Kidney glomerular epithelial cell (primary cell): ENCODE results near the gene KRTAP5-3.
A peak's percentile ranks its signal among the peaks of the same experiment; 100 is the strongest.
"Not testable (repeated sequence)": the region's sequence is repeated elsewhere in the genome, so short reads cannot be mapped to it uniquely, and the experiment has no call there.

Source experiments
- DNase-seq: peaks from one replicate; lab custom pipeline; 2025; lab: John Stamatoyannopoulos, UW

KRTAP5-3 gene

DNA sequence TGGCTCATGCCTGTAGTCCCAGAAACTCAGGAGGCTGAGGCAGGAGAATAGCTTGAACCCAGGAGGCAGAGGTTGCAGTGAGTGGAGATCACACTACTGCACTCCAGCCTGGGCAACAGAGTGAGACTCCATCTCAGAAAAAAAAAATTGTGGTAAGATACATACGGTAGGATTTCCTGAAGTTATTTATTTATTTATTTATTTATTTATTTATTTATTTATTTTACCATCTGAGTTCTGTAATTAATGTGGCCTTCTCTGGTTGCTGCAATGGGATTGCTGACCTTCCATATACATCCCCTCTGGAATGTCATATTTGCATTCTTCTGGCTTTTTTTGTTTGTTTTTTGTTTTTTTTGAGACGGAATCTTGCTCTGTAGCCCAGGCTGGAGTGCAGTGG lies 25.4 kb downstream of the KRTAP5-3 start:
- DNase-seq = not testable (repeated sequence)

DNA sequence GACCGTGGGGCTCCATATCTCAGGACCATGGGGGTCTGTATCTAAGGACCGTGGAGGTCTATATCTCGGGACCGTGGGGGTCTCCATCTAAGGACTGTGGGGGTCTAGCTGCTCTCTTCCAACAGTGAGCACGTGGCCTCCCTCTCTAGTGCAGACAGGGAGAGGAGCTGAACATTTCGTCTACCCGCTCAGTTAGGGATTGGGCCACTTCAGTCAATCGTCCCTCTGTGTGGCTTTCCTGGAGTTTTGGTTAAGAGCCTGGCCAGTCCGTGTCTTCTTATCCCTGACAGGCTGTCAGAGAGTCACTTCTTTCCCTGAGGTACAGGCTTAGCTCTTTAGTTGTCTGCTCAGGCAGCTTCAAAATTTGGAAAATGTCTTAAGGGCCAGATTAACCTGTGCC lies 26.3 kb downstream of the KRTAP5-3 start:
- no peak for DNase-seq

DNA sequence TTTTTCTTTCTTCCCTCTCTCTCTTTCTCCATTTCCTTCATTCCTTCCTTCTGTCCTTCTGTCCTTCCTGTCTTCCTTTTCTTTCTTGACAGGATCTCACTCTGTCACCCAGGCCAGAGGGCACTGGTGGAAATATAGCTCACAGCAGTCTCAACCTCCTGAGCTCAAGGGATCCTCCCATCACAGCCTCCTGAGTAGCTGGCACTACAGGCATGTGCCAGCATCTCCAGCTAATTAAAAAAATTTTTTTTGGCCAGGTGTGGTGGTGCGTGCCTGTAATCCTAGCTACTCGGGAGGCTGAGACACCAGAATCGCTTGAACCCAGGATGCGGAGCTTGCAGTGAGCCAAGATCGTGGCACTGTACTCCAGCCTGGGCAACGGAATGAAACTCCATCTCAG lies 31.4 kb downstream of the KRTAP5-3 start:
- DNase-seq = no peak

DNA sequence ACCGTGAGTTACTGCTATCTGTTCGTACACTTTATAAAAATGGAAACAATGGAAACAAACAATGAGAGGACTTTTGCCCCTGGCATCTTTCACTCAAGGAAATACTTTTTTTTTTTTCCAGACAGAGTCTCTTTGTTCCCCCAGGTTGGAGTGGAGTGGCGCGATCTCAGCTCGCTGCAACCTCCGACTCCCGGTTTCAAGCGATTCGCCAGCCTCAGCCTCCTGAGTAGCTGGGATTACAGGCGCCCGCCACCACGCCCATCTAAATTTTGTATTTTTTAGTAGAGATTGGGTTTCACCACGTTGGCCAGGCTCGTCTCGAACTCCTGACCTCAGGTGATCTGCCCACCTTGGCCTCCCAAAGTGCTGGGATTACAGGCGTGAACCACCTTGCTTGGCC lies 32.5 kb downstream of the KRTAP5-3 start:
- not testable (repeated sequence) for DNase-seq

DNA sequence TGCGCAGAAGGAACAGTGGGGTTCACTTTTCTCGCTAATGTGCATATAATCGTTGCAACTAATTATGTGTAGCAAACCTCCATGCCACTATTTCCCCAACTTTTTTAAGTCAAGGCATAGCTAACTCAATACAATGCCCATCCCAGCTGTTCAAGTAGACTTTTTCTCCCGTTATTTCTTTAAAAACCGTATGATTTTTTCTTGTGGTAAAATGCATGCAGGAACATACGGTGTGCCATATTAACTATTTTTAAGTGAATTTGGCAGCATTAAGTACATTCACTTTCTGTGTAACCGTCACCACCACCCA lies 33.4 kb downstream of the KRTAP5-3 start:
- DNase-seq = no peak

DNA sequence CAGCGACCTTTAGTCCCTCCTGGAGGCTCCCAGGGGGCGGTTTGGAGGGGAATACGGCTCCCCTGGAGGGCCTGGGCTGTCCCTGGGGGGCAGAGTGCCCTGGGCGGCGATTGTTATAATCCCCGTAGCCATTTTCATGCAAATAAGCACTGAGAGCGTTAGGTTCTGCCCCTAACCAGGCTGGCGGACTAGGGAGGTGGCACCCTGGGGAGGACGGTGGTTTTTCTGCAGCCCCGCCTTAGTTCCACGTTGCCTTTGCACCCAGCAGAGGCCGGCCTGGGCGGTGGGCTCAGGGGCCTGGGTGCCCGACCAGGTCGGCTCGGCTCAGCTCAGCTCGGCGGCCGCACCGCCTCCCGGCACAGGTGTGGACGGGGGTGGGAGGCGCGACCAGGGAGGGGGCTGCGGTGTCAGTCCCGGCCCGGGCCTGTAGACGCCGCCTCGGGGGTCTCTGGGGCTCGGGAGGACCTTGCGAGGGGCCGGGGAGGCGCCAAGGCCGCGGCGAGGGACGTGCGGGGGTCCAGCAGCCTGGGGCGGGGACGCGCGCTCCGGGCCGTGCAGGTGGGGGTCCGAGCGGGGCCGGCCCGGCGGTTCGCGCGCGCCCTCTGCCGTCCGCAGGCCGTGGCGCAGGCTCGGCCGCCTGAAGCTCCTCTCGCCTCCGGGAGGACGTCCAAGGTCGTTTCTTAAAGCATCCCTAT lies 33.9 kb downstream of the KRTAP5-3 start:
- peak; percentile 4 for DNase-seq

DNA sequence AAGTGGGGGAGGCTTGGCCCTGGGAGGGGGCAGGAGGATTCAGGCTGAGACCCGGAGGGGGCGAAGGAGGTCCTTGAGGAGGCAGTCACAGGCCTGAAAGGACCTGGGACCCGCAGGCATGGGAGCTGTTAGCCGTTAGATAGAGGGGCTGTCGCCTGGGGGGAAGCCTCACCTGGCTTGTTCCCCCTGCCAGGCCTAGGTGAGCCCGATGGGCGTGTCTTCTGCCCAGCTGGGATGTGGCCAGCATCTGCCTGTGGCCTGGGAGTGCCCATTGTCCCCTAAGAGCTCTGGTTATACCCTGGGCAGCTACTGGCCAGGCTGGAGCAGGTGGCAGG lies 34.4 kb downstream of the KRTAP5-3 start:
- no peak for DNase-seq

DNA sequence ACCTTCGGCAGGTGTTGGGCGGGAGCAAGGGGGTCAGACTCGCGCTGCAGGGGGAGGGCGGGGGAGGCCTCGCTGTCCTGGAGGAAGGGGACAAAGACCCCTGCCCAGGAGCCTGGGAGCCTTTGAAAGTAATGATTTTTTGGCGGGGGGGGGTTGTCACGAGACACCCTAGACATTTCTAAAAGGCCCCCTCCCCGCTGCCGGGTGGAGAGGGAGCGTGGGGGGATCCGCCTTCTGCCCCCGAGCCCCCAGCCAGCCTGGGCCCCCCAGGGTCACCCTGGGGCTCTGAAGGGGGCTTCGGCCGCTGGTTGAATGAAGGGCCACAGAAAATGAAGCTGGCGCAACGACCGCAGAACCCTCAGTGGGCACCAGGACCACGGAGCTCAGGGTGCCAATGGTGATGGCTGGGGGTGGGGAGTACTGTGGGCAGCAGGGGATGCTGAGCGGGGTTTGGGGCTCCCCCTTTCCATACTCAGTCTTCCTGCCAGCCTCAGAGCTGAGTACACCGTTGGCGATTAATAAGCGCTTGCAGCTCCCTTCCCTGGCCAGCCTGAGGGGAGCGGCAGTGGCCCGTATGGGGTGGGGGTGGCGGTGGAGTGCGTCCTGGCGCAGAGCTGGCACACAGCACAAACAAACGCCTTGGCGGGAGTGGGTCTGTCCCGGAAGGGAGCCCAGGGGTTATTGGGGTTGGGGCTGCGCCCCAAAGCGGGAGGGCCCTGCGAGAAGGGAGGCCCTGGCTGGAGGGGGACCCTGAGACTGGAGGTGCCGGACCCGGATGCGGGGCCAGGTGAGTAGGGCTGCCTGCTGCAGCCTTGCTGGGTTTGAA lies 35.0 kb downstream of the KRTAP5-3 start:
- DNase-seq = no peak

DNA sequence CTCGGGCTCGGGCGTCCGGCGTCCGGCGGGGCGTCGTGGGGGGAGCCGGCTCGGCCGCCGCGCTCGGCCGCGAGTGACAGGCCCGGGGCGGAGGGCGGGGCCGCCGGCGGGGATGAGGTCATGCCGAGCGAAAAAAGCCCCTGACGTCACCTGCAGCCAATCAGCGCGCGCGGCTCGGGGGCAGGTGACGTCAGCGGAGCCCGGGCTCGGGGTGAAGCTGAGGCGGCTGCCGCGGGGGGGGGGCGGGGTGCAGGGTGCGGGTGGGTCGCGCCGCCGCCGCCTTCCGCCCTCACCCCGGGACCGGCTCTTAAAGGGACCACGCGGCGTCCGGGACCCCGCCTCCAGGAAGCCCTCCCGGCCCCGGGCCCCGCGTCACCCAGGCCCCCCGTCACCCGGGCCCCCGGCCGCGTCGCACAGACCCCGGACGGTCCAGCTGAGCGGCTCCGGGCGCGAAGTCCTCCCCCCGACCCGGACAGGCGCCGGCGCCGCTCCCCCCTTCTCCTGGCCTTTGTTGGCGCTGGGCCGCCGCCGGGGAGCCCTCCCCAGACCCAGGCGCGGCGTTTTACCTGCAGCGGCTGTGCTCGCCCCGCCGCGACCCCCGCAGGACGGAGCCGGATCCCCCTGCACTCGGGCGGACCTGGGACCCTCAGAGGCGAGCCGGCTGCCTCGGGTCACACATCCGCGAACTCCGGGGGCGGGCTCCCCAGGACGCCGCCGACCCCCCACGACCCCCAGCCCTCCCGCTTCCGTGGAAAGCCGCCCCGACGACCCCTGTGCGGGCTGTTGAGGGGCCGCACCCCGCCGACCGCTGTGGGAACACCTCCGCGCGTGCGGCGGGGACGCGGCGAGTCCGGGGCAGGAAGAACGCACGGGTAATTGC lies 35.8 kb downstream of the KRTAP5-3 start, which contains the start of gene DUSP8:
Gene DUSP8 (minus strand): TSS at position 75 of the 880 bp plus-strand sequence. CDS start 6,445 bp downstream, outside the sequence.
- DNase-seq = peak; percentile 87

DNA sequence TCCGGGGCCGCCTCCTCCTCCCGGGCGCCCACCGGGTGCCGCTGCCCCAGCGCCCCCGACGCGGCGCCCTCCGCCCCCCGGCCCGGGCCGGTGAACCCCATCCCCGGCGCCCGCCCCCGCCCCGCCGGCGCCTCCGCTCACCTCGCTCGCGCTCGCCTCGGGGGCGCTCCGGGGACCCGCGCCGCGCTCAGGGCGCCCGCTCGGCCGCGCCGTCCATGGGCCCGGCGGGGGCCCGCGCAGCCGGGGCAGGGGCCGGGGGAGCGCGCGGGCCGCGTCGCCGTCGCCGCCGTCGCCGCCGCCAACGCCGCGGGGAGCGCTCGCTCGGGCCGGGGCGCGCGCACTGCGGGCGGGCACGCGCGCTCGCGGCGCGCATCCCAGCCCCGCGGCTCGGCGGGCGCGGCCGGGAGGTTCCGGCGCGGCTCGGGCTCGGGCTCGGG lies 36.5 kb downstream of the KRTAP5-3 start:
- DNase-seq = no peak

DNA sequence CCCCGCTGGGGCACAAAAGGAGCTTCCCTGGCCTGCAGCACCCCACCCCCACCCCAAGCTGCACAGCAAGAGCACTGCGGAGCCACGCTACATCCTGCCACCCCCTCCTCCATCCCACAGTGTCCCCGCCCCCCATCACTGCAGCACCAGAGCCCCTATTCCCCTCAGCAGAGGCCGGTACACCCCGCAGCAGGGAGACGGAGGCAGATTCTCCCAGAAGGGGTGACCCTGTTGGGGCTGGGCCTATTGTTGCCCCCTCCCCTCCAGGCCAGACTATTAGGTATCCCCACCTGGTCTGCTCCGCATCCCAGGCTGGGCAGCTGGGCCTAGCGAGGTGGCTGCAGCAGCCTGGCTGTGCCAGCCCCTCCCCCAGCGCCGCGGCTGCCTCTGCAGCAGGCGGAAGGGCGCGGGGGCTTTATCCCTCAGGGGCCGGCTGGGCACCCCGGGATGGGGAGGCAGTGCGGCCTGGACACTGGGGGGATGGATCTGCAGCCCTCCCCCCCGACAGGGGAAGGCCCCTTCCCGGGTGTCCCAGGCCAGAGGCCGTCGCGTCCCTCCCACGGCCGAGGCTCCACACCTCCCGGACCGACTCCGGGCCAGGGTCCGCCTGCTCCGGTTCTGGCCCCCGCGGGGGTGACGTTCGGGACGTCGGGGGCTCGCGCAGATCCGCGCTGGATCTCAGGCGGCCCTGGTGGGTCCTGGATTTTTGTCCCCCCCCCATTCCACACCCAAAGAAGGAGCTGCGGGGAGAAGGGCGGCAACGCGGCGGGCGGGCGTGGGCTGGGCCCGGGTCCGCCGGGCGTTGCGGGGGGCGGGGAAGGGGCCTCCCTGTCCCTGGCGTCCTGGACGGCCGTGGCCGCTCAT lies 37.1 kb downstream of the KRTAP5-3 start:
- DNase-seq = peak; percentile 6

DNA sequence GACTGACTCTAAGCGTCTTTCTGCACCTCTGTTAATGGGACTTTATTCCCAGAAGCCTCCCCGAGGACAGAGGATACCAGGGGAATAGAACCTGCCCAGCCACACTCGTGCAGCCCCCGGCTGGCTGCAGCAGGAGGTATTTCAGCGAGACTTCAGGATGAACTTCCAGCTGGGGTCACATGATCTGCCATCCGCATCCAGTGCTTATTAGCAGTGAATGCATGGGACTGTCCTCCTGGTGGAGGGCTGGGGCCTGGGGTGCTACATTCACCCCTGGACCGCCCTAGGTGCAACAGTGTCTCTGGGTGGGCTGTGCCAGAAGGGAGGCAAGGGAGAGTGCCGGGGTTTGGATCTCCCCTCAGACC lies 37.8 kb downstream of the KRTAP5-3 start:
- DNase-seq = no peak

DNA sequence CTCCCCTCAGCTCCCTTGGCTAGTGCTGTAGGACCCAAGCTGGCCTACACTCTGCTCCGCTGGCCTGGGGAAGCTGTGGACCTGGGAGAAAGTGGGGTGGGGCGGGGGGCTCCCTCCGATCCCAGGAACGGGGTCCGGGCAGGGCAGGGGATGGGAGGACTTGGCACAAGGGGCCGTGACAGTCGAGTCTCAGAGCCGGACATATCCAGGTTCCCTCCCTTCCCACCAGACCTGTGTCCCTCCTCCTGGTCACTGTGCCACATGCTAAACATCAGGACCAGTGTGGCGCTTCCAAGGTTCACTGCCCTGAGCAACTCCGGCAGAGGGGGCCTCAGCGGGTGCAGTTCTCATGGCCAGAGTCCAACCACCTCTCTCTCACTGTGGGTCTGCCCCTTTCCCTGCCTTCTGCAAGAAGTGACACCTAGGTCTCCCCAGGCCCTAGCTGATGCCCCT lies 38.2 kb downstream of the KRTAP5-3 start:
- no peak for DNase-seq

DNA sequence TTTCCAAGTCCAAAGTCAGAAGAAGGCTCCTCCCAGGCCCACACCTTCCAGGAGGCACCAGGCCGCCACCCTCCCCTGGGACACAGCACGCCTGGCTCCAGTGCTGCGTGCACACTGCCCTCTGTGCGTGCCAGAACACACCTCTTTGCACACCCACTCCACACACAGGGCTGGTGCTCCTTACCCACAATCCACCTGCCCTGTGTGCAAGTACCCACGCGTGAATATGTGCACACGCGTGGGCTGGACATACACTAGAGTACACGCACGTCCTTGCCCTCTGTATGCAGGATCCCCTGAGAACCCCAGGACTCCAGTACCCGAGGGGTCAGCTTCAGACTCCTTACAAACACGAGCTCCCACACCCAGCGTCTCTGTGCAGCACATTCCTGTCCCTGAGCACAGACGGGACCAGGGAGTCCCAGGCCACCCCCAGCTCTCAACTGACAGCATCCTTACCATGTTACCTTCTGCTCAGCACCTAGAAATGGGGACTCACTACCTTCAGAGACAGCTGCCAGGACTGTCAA lies 38.9 kb downstream of the KRTAP5-3 start:
- DNase-seq = no peak

DNA sequence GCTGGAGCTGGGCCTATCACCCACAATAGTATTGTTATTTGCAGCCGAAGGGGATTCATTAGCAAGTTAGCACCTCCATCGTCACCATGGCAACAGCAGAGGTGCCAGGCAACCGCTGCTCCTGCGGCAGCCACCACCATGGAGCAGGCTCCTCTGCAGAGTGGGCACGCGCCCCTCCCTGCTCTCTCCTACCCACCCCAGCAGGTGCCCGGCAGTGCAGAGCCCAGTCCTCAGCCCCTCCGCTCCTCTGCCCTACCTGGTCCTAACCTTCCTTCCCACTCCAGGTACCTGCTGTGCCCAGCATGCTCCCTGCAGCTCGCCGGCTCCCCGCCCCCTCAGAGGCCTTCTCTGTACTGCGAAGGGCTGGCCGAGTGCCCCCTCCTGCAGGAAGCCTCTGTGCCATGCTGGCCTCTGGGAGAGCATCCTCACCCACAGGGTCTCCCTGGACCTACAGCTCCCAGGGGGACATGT lies 39.8 kb downstream of the KRTAP5-3 start:
- DNase-seq = no peak

DNA sequence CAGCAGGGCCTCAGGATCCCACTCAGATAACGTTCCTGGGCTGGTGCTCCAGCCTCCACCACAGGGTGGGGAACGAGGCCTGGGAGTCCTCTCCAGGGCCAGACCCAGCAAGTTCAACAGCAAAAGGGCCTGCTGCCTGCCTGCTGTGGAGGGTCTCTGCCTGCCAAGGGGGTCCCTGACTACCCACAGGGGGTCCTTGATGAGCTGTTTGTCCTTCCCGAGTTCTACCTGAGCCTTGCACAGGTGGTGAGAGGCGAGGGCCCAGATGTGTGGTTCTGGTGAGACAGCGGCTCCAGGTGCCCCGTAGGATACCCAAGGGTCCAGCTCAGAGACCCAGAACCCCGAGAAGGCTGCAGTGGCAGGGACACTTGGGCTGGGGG lies 40.6 kb downstream of the KRTAP5-3 start:
- DNase-seq = no peak

DNA sequence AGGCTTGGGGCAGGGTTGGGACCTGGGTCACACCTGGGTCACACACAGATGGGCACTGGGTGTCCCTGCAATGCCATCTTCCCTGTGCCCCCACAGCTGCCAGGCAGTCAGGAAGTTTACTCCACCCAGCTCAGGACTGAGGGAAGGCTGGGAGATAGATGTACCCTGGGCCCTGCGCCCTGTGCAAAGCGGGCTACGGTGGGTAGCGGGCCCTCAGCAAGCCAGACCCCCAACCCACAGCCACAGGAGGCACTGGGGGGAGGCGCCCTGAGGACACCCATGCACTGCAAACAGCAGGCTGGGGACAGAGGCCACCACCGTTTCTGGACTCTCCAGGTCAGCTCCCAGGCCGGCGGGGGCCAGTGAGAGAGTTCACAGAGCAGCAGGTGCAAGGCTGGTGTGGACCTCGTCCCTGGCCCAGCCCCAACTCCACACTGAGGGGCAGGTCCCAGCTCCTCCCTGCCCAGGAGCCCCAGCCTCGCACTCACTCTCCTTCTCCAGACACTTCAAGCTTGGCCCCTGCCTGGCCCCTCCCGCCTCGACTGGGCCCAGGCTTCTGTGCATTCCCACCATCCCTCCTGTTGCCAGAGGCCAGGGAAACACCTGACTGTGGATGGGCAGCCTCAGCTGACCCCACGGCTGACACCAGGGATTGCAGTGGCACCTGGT lies 41.1 kb downstream of the KRTAP5-3 start:
- no peak for DNase-seq

DNA sequence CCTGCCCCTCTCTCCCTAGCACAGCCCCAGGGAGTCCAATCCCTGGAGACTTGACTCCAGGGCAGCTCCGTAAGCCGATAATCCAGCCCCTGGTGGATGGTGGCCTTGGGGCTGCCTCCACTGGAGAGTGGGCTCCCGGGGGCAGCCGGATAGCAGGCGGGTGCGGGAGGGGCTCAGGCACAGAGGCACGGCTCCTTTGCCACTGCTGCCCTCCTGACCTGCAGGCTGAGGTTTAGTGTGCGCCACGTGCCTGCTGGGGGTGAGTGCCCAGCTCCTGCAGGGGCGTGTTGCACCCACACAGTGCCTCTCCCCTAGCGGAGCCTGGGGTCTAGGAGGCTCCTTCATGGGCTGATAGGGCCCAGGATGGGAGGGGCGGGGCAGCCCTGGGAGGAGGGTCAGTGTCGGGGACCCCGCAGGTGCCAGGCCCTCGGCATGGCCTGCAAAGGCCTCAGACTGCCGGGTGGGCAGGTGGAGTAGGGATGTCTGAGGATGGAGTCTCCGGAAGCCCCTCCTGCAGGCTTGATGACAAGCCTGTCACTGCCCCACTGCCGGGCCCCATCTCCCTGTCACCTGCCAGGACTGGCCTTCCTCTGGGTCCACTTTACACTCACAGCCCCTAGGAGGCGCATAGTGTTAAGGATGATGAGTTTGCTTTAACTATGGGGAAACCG lies 41.7 kb downstream of the KRTAP5-3 start:
- no peak for DNase-seq

DNA sequence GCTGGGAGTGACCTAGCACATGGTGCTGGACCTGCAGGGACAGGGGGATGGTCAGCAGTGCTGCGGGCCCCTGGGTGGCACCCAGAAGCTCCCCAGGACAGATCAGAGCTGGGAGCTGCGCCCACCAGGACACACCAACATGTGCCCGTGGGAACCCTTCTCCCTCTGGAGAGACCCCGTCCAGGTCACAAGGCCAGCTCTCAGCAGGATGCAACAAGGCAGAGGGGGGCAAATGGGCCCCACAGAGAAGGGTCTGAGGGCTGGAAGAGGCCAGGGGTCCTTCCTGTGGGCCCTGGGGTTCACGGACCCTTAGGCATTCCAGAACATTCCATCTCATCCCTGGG lies 42.4 kb downstream of the KRTAP5-3 start:
- no peak for DNase-seq

DNA sequence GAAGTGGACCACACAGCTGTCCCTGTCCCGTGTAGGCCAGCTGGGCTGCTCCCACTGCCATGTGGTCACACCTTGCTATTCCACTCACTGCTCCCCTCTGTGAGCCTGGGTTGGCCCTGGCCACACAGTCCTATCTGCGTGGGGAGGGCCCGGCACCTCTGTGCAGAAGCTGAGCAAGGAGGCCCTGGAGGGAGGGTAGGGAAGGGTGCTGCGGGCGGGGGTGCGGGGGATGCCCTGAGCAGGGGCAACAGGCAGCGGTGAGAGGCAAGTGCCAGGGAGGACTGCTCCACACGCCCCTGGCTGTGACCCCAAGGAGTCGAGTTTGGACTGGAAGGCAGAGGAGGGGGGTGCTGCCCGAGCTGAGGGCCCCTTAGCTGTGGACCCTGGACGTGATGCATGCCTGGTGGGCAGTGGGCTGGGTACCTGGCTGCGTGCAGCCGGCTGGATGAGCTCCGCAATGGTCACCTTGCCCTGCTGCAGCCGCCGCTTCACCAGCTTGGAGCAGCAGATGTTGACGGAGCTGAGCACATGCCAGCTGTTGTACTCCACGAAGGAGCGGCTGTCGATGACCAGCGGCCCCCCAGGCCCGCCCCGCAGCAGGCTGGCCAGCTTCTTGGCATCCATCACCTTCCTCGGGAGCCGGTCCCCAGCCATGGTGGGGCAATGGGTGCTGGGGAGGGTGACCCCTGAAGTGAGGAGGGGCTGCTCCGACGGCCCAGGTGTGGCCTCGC lies 42.9 kb downstream of the KRTAP5-3 start:
- no peak for DNase-seq
